ENCODE data around the gene PFKL.

- TF ChIP-seq POLR2A (IDR thresholded peaks at IDR 0.05) (no peak), CTCF (IDR thresholded peaks at IDR 0.05) (no peak), EP300 (IDR thresholded peaks at IDR 0.05) (no peak)
Observed at GRCh38 chr21:44352253-44352860, 52.5 kb downstream of the PFKL start.

Data from tibial nerve (tissue), 4 donors.